Right atrium auricular region (tissue), 2 donors: ENCODE measurements around the gene GATA2. TPM values are rescaled to one million over a fixed set of nuclear protein-coding genes. Genes with fewer than 3 reads are reported as not detected.

Source experiments
- DNase-seq: peaks from one replicate; pipeline ENCODE4 v3.0.0-alpha.2; 2019; ENCODE audit warnings: low spot score
- H3K27ac ChIP-seq, 2 donors: fragments of 200-600 bp; sonication (generic); 1 replicate in 1 of 2; 2 replicates in 1 of 2; pipeline ENCODE4 v1.5.1; 2016 to 2019
- H3K27me3 ChIP-seq, 2 donors: fragments of 200-600 bp; sonication (generic); one replicate each; pipeline versions ENCODE4 v1.5.1 to v1.6.0; 2017 to 2019
- H3K36me3 ChIP-seq: fragments of 200-600 bp; sonication (generic); one replicate; pipeline ENCODE4 v1.5.1; 2016
- H3K4me1 ChIP-seq, 2 donors: fragments of 200-600 bp; sonication (generic); one replicate each; pipeline versions ENCODE4 v1.5.1 to v1.6.0; 2017 to 2019
- H3K4me3 ChIP-seq, 2 donors: fragments of 200-600 bp; sonication (generic); 1 replicate in 1 of 2; 2 replicates in 1 of 2; pipeline ENCODE4 v1.5.1; 2017 to 2019; ENCODE audit warnings: mild to moderate bottlenecking in 1 of 2, moderate library complexity in 1 of 2
- H3K9me3 ChIP-seq, 2 donors: fragments of 200-600 bp; sonication (generic); one replicate each; pipeline ENCODE4 v1.5.1; 2019
- CTCF ChIP-seq, 2 donors: fragments of 200-600 bp; sonication (generic); IDR thresholded peaks; one replicate each; pipeline ENCODE4 v1.5.1; 2019; ENCODE audit warnings: antibody characterized with exemption in 2 of 2
- total RNA-seq, 2 donors: library from RNA; depleted of rRNA; stranded (reverse); fragments of >200 nt; gene quantifications; one replicate each; pipeline ENCODE4 v1.1.0, GENCODE V29; 2016

The GATA2 gene
- total RNA-seq, 2 donors from 2014 or later, result 17.7 to 26.1 TPM

- H3K27me3 ChIP-seq, result peaks cover 15 to 37% of the 10 kb centered on the region in 2 donors
Measured at GRCh38 chr3:128482666-128483656, 10.0 kb downstream of the GATA2 start.

GRCh38 chr3:128482175-128482574, 10.8 kb downstream of the GATA2 start:
- no peak for TF ChIP-seq CTCF (IDR thresholded peaks at IDR 0.05)
- H3K4me3 ChIP-seq, result peak overlapping the region in 1 of 2 donors; percentile 22
- no peaks in the 10 kb centered on the region for H3K36me3 ChIP-seq
- H3K4me1 ChIP-seq, result peaks cover 0 to 58% of the 10 kb centered on the region in 2 donors
- H3K9me3 ChIP-seq, result no peaks in the 10 kb centered on the region
- DNase-seq, result no peak
- H3K27me3 ChIP-seq, result peaks cover 13 to 36% of the 10 kb centered on the region in 2 donors
- H3K27ac ChIP-seq, result peak overlapping the region; percentile 14 to 41

More at GRCh38 chr3:128482666-128483656, 10.0 kb downstream of the GATA2 start:
- TF ChIP-seq CTCF (IDR thresholded peaks at IDR 0.05), result no peak
- peak overlapping the region; percentile 14 to 63 for H3K27ac ChIP-seq
- H3K9me3 ChIP-seq, result no peaks in the 10 kb centered on the region
- peak overlapping the region in 1 of 2 donors; percentile 64 for H3K4me3 ChIP-seq
- H3K36me3 ChIP-seq, result no peaks in the 10 kb centered on the region
- peaks cover 0 to 66% of the 10 kb centered on the region in 2 donors for H3K4me1 ChIP-seq
- no peak for DNase-seq

- Histone ChIP-seq H3K27ac (peak overlapping the region in 1 of 2 donors; percentile 41), H3K4me3 (no peak overlapping the region), H3K9me3 (no peaks in the 10 kb centered on the region), H3K27me3 (peaks cover 13 to 31% of the 10 kb centered on the region in 2 donors), H3K36me3 (no peaks in the 10 kb centered on the region), H3K4me1 (peaks cover 0 to 52% of the 10 kb centered on the region in 2 donors)
- no peak for TF ChIP-seq CTCF (IDR thresholded peaks at IDR 0.05)
- DNase-seq, result peak; percentile 77
Measured at GRCh38 chr3:128481438-128481942, 11.5 kb downstream of the GATA2 start.

GRCh38 chr3:128480717-128481437, 12.1 kb downstream of the GATA2 start:
- no peak for DNase-seq
- Histone ChIP-seq H3K9me3 (no peaks in the 10 kb centered on the region), H3K4me1 (peaks cover 0 to 46% of the 10 kb centered on the region in 2 donors), H3K36me3 (no peaks in the 10 kb centered on the region), H3K27me3 (peaks cover 13 to 25% of the 10 kb centered on the region in 2 donors), H3K4me3 (no peak overlapping the region), H3K27ac (peak overlapping the region; percentile 8 to 29)
- no peak for TF ChIP-seq CTCF (IDR thresholded peaks at IDR 0.05)

GRCh38 chr3:128480278-128480677, 12.7 kb downstream of the GATA2 start:
- H3K4me3 ChIP-seq, result no peak overlapping the region
- peaks cover 13 to 21% of the 10 kb centered on the region in 2 donors for H3K27me3 ChIP-seq
- H3K27ac ChIP-seq, result peak overlapping the region; percentile 8 to 29
- H3K4me1 ChIP-seq, result peaks cover 0 to 46% of the 10 kb centered on the region in 2 donors
- H3K9me3 ChIP-seq, result no peaks in the 10 kb centered on the region
- DNase-seq, result no peak
- no peaks in the 10 kb centered on the region for H3K36me3 ChIP-seq
- no peak for TF ChIP-seq CTCF (IDR thresholded peaks at IDR 0.05)
